Heart left ventricle (tissue), 16 donors: Measurements from ENCODE around the gene ENDOD1. TPM values are rescaled to one million over a fixed set of nuclear protein-coding genes. Genes with fewer than 3 reads are reported as not detected.
A peak's percentile ranks its signal among the peaks of the same experiment; 100 is the strongest.

Experiments
- ATAC-seq, 4 donors: fragments of 200-7000 bp; cut with Tn5 transposase; one replicate each; pipeline ENCODE4 v1.9.1; 2020 to 2022; ENCODE audit warnings: moderate library complexity in 4 of 4, mild to moderate bottlenecking in 3 of 4, moderate number of reproducible peaks in 1 of 4
- DNase-seq, 5 donors: peaks; one replicate each; pipeline ENCODE4 v3.0.0-alpha.2; 2020
- H3K27ac ChIP-seq, 12 donors: fragments of 200-600 bp; sonication (generic) in 4 of 12; one replicate each; pipeline versions ENCODE4 v1.5.0 to v1.8.0; 2016 to 2022; ENCODE audit warnings: mild to moderate bottlenecking in 2 of 12
- H3K27me3 ChIP-seq, 9 donors: fragments of 200-600 bp; sonication (generic) in 2 of 9; one replicate each; pipeline versions ENCODE4 v1.5.1 to v1.8.0; 2016 to 2022; ENCODE audit warnings: mild to moderate bottlenecking in 3 of 9
- H3K36me3 ChIP-seq, 9 donors: fragments of 200-600 bp; sonication (generic) in 2 of 9; one replicate each; pipeline versions ENCODE4 v1.5.0 to v1.8.0; 2018 to 2022; ENCODE audit warnings: mild to moderate bottlenecking in 2 of 9
- H3K4me1 ChIP-seq, 12 donors: fragments of 200-600 bp; sonication (generic) in 4 of 12; one replicate each; pipeline versions ENCODE4 v1.5.0 to v1.8.0; 2016 to 2022; ENCODE audit warnings: mild to moderate bottlenecking in 3 of 12
- H3K4me3 ChIP-seq, 12 donors: fragments of 200-600 bp; sonication (generic) in 4 of 12; one replicate each; pipeline versions ENCODE4 v1.5.0 to v1.8.0; 2017 to 2022; ENCODE audit warnings: mild to moderate bottlenecking in 9 of 12, moderate library complexity in 4 of 12
- H3K9me3 ChIP-seq, 12 donors: fragments of 200-600 bp; sonication (generic) in 4 of 12; one replicate each; pipeline versions ENCODE4 v1.5.0 to v1.8.0; 2016 to 2022; ENCODE audit warnings: mild to moderate bottlenecking in 1 of 12
- POLR2A ChIP-seq, 2 donors: fragments of 450-650 bp; IDR thresholded peaks; one replicate each; pipeline ENCODE4 v1.6.1; 2017; ENCODE audit warnings: antibody characterized with exemption in 2 of 2, mild to moderate bottlenecking in 2 of 2, moderate library complexity in 2 of 2
- WGBS, 4 donors: extraction: QIAGEN DNeasy Blood & Tissue Kit in 2 of 4; methylation state at CpG; one replicate each; pipeline versions ENCODE4 v1.1.5 to v1.1.7; 2013 to 2018; 5-methylcytosine and 5-hydroxymethylcytosine counted together
- intact Hi-C, 10 donors: fragments of 100-400 bp; cut with DNase I; formaldehyde crosslinking; loops; one replicate each; pipeline versions ENCODE4 v1.11.1 to v1.14.2; 2022
- polyA plus RNA-seq, 2 donors: library from polyadenylated mRNA; stranded (reverse); fragments of 200-250 nt; gene quantifications; one replicate each; pipeline ENCODE4 v1.2.3, GENCODE V29; 2013
- total RNA-seq, 9 donors: library from RNA; depleted of rRNA in 2 of 9; stranded (reverse); fragments of >200 nt in 2 of 9; fragmentation: NEBNext Ultra II Directional in 3 of 9; extraction: Animal tissue kit (Norgen Biotek cat#: 25700) in 3 of 9; gene quantifications; one replicate each; pipeline versions ENCODE4 v1.1.0 to v1.2.4, GENCODE V29; 2016 to 2023
- TF ChIP-seq, protein P1 (sequence below), 12 donors: fragments of 200-600 bp; sonication (generic) in 4 of 12; IDR thresholded peaks; one replicate each; pipeline versions ENCODE4 v1.5.0 to v1.8.0; 2018 to 2022; ENCODE audit warnings: antibody characterized with exemption in 12 of 12, mild to moderate bottlenecking in 5 of 12
- donor health status: ischemic (EF 13 %, LVEDD 7.1; RV severe dilation, severe dysfunction).
- donor health status: healthy with polysubstance abuse.
- donor health status: DM: no; HTN: yes; CAD: no.
- donor health status: DM: no; HTN: no; CAD: no.
- donor health status: ischemic (EF 25% LVEDD 6.9; RV normal size, moderate dysfunction).
- donor health status: ischemic (EF 25% LVEDD 5.7; RV mildly dilated, moderate dysfunction).
- donor health status: healthy.
- donor health status: DM: yes; HTN: yes; CAD: no.
- donor health status: ischemic (EF 35%, LVEDD 5.7; RV mildly dilated, moderate dysfunction).
- donor health status: nonischemic (EF 11% LVEDD 7.7; RV severe dilation, severe dysfunction).
- donor health status: DM: yes; HTN: yes; CAD: no.
- donor health status: PGD.
- donor health status: ischemic (EF 29% LVEDD 5.4; RV normal size, mild dysfunction).
- donor health status: nonischemic (EF 23%, LVEDD 6.1; RV moderate dilation, normal function).

ENDOD1 gene
- total and polyA plus RNA-seq, 11 donors: 4.0 to 28.5 (median 12.8) TPM

DNA sequence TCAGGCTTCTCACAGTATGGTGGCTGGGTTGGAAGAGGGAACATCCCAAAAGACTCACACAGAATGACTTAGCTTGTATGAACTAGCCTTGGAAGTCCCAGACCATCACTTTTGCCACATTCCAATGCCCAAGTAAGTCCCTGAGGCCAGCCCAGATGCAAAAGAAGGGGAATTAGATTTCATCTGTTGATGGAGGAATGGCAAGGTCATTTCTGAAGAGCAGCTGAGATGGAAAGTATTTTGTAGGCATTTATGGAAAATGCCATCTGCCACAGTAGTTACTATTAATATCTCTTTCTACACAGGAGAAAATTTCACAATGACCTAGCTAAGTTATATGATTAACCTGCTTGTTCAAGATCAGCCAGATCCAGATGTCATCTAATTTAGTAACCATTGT lies 58.8 kb downstream of the ENDOD1 start:
- no peak for DNase-seq
- TF ChIP-seq, protein P1, sequence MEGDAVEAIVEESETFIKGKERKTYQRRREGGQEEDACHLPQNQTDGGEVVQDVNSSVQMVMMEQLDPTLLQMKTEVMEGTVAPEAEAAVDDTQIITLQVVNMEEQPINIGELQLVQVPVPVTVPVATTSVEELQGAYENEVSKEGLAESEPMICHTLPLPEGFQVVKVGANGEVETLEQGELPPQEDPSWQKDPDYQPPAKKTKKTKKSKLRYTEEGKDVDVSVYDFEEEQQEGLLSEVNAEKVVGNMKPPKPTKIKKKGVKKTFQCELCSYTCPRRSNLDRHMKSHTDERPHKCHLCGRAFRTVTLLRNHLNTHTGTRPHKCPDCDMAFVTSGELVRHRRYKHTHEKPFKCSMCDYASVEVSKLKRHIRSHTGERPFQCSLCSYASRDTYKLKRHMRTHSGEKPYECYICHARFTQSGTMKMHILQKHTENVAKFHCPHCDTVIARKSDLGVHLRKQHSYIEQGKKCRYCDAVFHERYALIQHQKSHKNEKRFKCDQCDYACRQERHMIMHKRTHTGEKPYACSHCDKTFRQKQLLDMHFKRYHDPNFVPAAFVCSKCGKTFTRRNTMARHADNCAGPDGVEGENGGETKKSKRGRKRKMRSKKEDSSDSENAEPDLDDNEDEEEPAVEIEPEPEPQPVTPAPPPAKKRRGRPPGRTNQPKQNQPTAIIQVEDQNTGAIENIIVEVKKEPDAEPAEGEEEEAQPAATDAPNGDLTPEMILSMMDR (IDR thresholded peaks at IDR 0.05): no peak
- TF ChIP-seq POLR2A (IDR thresholded peaks at IDR 0.05): no peak
- no peaks in the 10 kb centered on the region for H3K36me3 ChIP-seq

DNA sequence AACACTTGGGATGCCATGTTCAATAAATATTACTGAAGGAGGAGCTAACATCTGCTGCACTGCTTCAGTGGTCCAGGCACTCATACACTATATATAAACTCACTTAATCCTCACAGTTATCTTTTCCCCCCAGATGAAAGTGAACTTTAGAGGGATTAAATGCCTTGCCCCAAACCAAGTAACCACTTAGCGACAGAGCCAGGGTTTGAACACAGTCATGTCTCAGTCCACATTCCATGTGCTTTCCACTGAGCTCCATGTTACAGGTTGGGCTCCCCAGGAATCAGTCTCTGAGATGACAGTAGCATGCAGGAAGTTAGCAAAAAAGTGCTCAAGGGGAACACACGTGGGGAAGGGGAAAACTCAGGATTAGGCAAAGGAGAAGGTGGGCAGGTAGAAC lies 59.3 kb downstream of the ENDOD1 start:
- 66 to 74% (median 68%) methylated on average over 2 of the region's 2 CpGs for WGBS, 4 donors
- no peak for ATAC-seq
- Histone ChIP-seq H3K4me1 (peaks cover 0 to 51% (median 17%) of the 10 kb centered on the region in 12 donors), H3K4me3 (no peak overlapping the region), H3K9me3 (no peaks in the 10 kb centered on the region), H3K36me3 (no peaks in the 10 kb centered on the region), H3K27ac (peak overlapping the region in 4 of 12 donors; percentile 21 to 96 (median 86)), H3K27me3 (no peaks in the 10 kb centered on the region)
- intact Hi-C loops: loop anchor here in 4 of 10 donors (1.0 to 10.0 kb wide), 6 partner anchors 37 to 527 kb away; partner anchors contain the start of genes CWC15 (in 2 of the 4), KDM4D (in 2 of the 4) and ENDOD1 (in 1 of the 4)
- no peak for TF ChIP-seq POLR2A (IDR thresholded peaks at IDR 0.05)
- TF ChIP-seq, protein P1 (IDR thresholded peaks at IDR 0.05): no peak
- no peak for DNase-seq

More for the DNA sequence above, 58.8 kb downstream of the ENDOD1 start:
- Histone ChIP-seq H3K4me1 (peaks cover 0 to 46% (median 17%) of the 10 kb centered on the region in 12 donors), H3K27ac (no peak overlapping the region), H3K27me3 (no peaks in the 10 kb centered on the region), H3K4me3 (no peak overlapping the region), H3K9me3 (no peaks in the 10 kb centered on the region)
- no peak for ATAC-seq
- intact Hi-C loops: loop anchor here in 4 of 10 donors (5.0 to 10.0 kb wide), 5 partner anchors 36 to 526 kb away; partner anchors contain the start of genes CWC15 (in 2 of the 4) and KDM4D (in 2 of the 4)

DNA sequence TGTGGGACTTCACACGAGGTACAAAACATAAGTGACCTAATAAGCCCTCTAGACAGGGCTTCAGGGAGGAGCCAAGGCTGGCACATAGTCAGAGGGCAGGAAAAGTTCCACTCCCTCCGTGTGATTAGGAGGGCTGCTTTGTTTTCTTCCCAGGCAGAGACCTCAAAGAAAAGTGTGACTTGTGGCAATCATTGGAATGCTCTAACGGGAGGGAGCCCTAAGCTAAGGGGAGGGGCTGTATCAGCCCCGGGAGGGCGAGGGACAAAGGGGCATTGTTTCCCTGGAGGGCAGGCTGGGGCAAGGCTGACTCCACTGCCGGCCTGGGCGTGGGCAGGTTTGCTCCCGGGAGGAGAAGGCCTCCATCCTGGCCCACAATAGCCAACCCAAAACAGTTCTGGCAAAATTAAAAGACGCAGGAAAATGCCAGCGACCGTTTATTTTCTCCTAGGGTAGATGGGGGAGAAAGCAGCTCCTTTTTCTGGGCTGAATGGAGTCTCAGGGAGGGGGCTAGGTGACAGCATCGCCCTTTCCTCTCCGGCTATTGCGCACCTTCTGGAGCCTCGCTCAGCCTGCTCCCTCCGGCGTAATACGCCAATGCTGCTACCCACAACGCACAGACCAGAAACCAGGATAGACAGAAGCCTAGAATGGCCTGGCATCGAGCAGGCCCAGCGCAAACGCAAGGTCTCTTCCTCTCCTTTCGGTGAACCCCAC lies 60.2 kb downstream of the ENDOD1 start:
- TF ChIP-seq, protein P1 (IDR thresholded peaks at IDR 0.05): no peak
- no peak for TF ChIP-seq POLR2A (IDR thresholded peaks at IDR 0.05)

More for the DNA sequence above, 60.2 kb downstream of the ENDOD1 start:
- Histone ChIP-seq H3K36me3 (no peaks in the 10 kb centered on the region), H3K27ac (peak overlapping the region; percentile 60 to 99 (median 90)), H3K4me3 (peak overlapping the region in 11 of 12 donors; percentile 45 to 92 (median 66)), H3K4me1 (peaks cover 0 to 50% (median 17%) of the 10 kb centered on the region in 12 donors), H3K9me3 (no peaks in the 10 kb centered on the region), H3K27me3 (no peaks in the 10 kb centered on the region)
- WGBS, 4 donors: 31 to 41% (median 33%) methylated on average over 23 of the region's 23 CpGs
- DNase-seq: peak in 4 of 5 donors; percentile 42 to 75 (median 58)
- intact Hi-C loops: loop anchor here (1.0 to 10.0 kb wide), 23 partner anchors 38 to 1275 kb away; partner anchors contain the start of genes CWC15 (in 4 of the 10), KDM4D (in 4 of the 10), SESN3 (in 3 of the 10) and SRSF8 (in 3 of the 10)
- peak in 3 of 4 donors; percentile 27 to 58 (median 28) for ATAC-seq
